Neural progenitor cell (in vitro differentiated cells): ENCODE results near the gene TRIM44. TPM values are rescaled to one million over a fixed set of nuclear protein-coding genes. Genes with fewer than 3 reads are reported as not detected.

Source experiments
- DNase-seq: peaks from one replicate; pipeline ENCODE4 v3.0.0-alpha.2; 2016; ENCODE audit warnings: low spot score
- H2AFZ ChIP-seq: fragments of 200-600 bp; sonication (generic); replicated peaks from 2 replicates; pipeline ENCODE4 v1.6.1; 2016; ENCODE audit warnings: antibody characterized with exemption
- H3F3A ChIP-seq: fragments of 200-600 bp; sonication (generic); 2 replicates; pipeline ENCODE4 v1.6.1; 2016; ENCODE audit warnings: antibody characterized with exemption, low read depth
- H3K27ac ChIP-seq: fragments of 200-600 bp; sonication (generic); 2 replicates; pipeline ENCODE4 v1.5.1; 2016; ENCODE audit warnings: mild to moderate bottlenecking
- H3K27me3 ChIP-seq: fragments of 200-600 bp; sonication (generic); 2 replicates; pipeline ENCODE4 v1.6.1; 2016; ENCODE audit warnings: mild to moderate bottlenecking, moderate library complexity
- H3K36me3 ChIP-seq: fragments of 200-600 bp; sonication (generic); 2 replicates; pipeline ENCODE4 v1.5.1; 2016
- H3K4me1 ChIP-seq: fragments of 200-600 bp; sonication (generic); 2 replicates; pipeline ENCODE4 v1.6.1; 2016; ENCODE audit warnings: mixed run types
- H3K4me2 ChIP-seq: fragments of 200-600 bp; sonication (generic); 2 replicates; pipeline ENCODE4 v1.6.1; 2016
- H3K4me3 ChIP-seq: fragments of 200-600 bp; sonication (generic); 2 replicates; pipeline ENCODE4 v1.5.1; 2016
- H3K79me2 ChIP-seq: fragments of 200-600 bp; sonication (generic); 2 replicates; pipeline ENCODE4 v1.6.1; 2016; ENCODE audit warnings: low read depth
- H3K9ac ChIP-seq: fragments of 200-600 bp; sonication (generic); 2 replicates; pipeline ENCODE4 v1.6.1; 2016
- H3K9me3 ChIP-seq: fragments of 200-600 bp; sonication (generic); 2 replicates; pipeline ENCODE4 v1.5.1; 2016; ENCODE audit warnings: low read depth
- H4K20me1 ChIP-seq: fragments of 200-600 bp; sonication (generic); 2 replicates; pipeline ENCODE4 v1.6.1; 2016; ENCODE audit warnings: low read depth
- H3K27ac Mint-ChIP-seq: 3 replicates; pipeline ENCODE4 v1.8.0; 2021; ENCODE audit warnings: mixed read lengths
- H3K27me3 Mint-ChIP-seq: 2 replicates; pipeline ENCODE4 v1.8.0; 2022; ENCODE audit warnings: low read depth, mild to moderate bottlenecking, inconsistent platforms, moderate library complexity, mixed read lengths; ENCODE audit not compliant: insufficient read depth
- H3K36me3 Mint-ChIP-seq: 3 replicates; pipeline ENCODE4 v1.8.0; 2021; ENCODE audit warnings: mixed read lengths
- H3K4me1 Mint-ChIP-seq: 3 replicates; pipeline ENCODE4 v1.8.0; 2021; ENCODE audit warnings: mixed read lengths
- H3K4me3 Mint-ChIP-seq: 3 replicates; pipeline ENCODE4 v1.8.0; 2021; ENCODE audit warnings: mild to moderate bottlenecking, moderate library complexity, mixed read lengths
- H3K9me3 Mint-ChIP-seq: 3 replicates; pipeline ENCODE4 v1.8.0; 2020; ENCODE audit warnings: mixed read lengths
- CTCF ChIP-seq: fragments of 200-600 bp; sonication (generic); IDR thresholded peaks from 2 replicates; pipeline ENCODE4 v1.5.1; 2017; ENCODE audit warnings: antibody characterized with exemption, mild to moderate bottlenecking
- EZH2 ChIP-seq: fragments of 200-600 bp; sonication (generic); IDR thresholded peaks from 2 replicates; pipeline ENCODE4 v1.6.1; 2017; ENCODE audit warnings: antibody characterized with exemption, mild to moderate bottlenecking, moderate library complexity
- EZH2phosphoT487 ChIP-seq: fragments of 200-600 bp; sonication (generic); IDR thresholded peaks from 2 replicates; pipeline ENCODE4 v1.6.1; 2017; ENCODE audit warnings: antibody characterized with exemption
- total RNA-seq: library from RNA; depleted of rRNA; stranded (reverse); fragments of >200 nt; gene quantifications from 2 replicates; pipeline ENCODE4 v1.2.3, GENCODE V29; 2015; ENCODE audit warnings: low replicate concordance

Gene TRIM44
- total RNA-seq, 1 donor from 2014 or later, result 44.1 TPM

- Histone ChIP-seq H3K27ac (no peak overlapping the region), H3K9me3 (no peaks in the 10 kb centered on the region), H3K9ac (no peak overlapping the region), H3K4me2 (no peak overlapping the region), H3F3A (no peaks in the 10 kb centered on the region), H4K20me1 (no peaks in the 10 kb centered on the region), H3K4me1 (peaks cover 10% of the 10 kb centered on the region), H3K79me2 (no peaks in the 10 kb centered on the region), H3K4me3 (no peak overlapping the region), H3K27me3 (no peaks in the 10 kb centered on the region), H3K36me3 (no peaks in the 10 kb centered on the region), H2AFZ (no peak overlapping the region)
- Mint-ChIP-seq H3K4me3 (no peak overlapping the region), H3K27ac (no peak overlapping the region), H3K4me1 (peaks cover 21% of the 10 kb centered on the region), H3K9me3 (no peaks in the 10 kb centered on the region), H3K27me3 (no peaks in the 10 kb centered on the region), H3K36me3 (peaks cover 13% of the 10 kb centered on the region)
- DNase-seq, result no peak
- TF ChIP-seq EZH2 (no peak), CTCF (no peak), EZH2phosphoT487 (no peak)
Observed at GRCh38 chr11:35811783-35812182, 149.2 kb downstream of the TRIM44 start.

- Histone ChIP-seq H3K9ac (no peak overlapping the region), H3K36me3 (no peaks in the 10 kb centered on the region), H3K27me3 (no peaks in the 10 kb centered on the region), H3K4me2 (no peak overlapping the region), H4K20me1 (no peaks in the 10 kb centered on the region), H3K4me1 (peaks cover 10% of the 10 kb centered on the region), H3K9me3 (no peaks in the 10 kb centered on the region), H2AFZ (no peak overlapping the region), H3K4me3 (no peak overlapping the region), H3F3A (no peaks in the 10 kb centered on the region), H3K79me2 (no peaks in the 10 kb centered on the region), H3K27ac (no peak overlapping the region)
- H3K27me3 Mint-ChIP-seq, result peaks cover 2% of the 10 kb centered on the region
- peaks cover 4% of the 10 kb centered on the region for H3K9me3 Mint-ChIP-seq
- H3K27ac Mint-ChIP-seq, result no peak overlapping the region
- peaks cover 19% of the 10 kb centered on the region for H3K36me3 Mint-ChIP-seq
- H3K4me1 Mint-ChIP-seq, result peaks cover 21% of the 10 kb centered on the region
- no peak overlapping the region for H3K4me3 Mint-ChIP-seq
- TF ChIP-seq EZH2phosphoT487, result no peak
- no peak for TF ChIP-seq EZH2
- TF ChIP-seq CTCF, result no peak
- no peak for DNase-seq
Observed at GRCh38 chr11:35812828-35813227, 150.3 kb downstream of the TRIM44 start.

GRCh38 chr11:35814081-35814695, 151.6 kb downstream of the TRIM44 start:
- DNase-seq, result no peak
- no peak for TF ChIP-seq CTCF
- TF ChIP-seq EZH2, result no peak
- no peak for TF ChIP-seq EZH2phosphoT487
- H3K9me3 Mint-ChIP-seq, result peaks cover 4% of the 10 kb centered on the region

More at GRCh38 chr11:35814081-35814695, 151.6 kb downstream of the TRIM44 start:
- peaks cover 19% of the 10 kb centered on the region for H3K36me3 Mint-ChIP-seq
- no peaks in the 10 kb centered on the region for H3K27me3 ChIP-seq
- no peak overlapping the region for H3K27ac ChIP-seq
- no peaks in the 10 kb centered on the region for H3K36me3 ChIP-seq
- H3K4me1 ChIP-seq, result peaks cover 10% of the 10 kb centered on the region
- H3K4me2 ChIP-seq, result no peak overlapping the region
- H3K79me2 ChIP-seq, result no peaks in the 10 kb centered on the region
- H3K4me3 ChIP-seq, result no peak overlapping the region
- no peak overlapping the region for H3K4me3 Mint-ChIP-seq
- H4K20me1 ChIP-seq, result no peaks in the 10 kb centered on the region
- H3K27ac Mint-ChIP-seq, result no peak overlapping the region
- H3K9ac ChIP-seq, result no peak overlapping the region
- no peak overlapping the region for H2AFZ ChIP-seq
- peaks cover 2% of the 10 kb centered on the region for H3K27me3 Mint-ChIP-seq
- H3K9me3 ChIP-seq, result no peaks in the 10 kb centered on the region
- H3F3A ChIP-seq, result no peaks in the 10 kb centered on the region
- H3K4me1 Mint-ChIP-seq, result peaks cover 22% of the 10 kb centered on the region
